ENCODE measurements around the gene XPO5. TPM values are rescaled to one million over a fixed set of nuclear protein-coding genes. Genes with fewer than 3 reads are reported as not detected.
A peak's percentile ranks its signal among the peaks of the same experiment; 100 is the strongest.

Gene XPO5
- total RNA-seq, 2 donors from 2014 or later: 109 to 110 TPM

- H3K27ac Mint-ChIP-seq: peak overlapping the region; percentile 91 to 96
- peaks cover 6 to 9% of the 10 kb centered on the region in 2 donors for H3K36me3 Mint-ChIP-seq
- no peaks in the 10 kb centered on the region for H3K9me3 Mint-ChIP-seq
- DNase-seq (ENCODE audit: low spot score in 2 of 2): no peak
- no peak for ATAC-seq
Measured at GRCh38 chr6:43476746-43477145, 99.1 kb downstream of the XPO5 start.

GRCh38 chr6:43475516-43475915 is 100.3 kb downstream of the XPO5 start:
- DNase-seq (ENCODE audit: low spot score in 2 of 2): no peak
- Mint-ChIP-seq H3K36me3 (peaks cover 6 to 9% of the 10 kb centered on the region in 2 donors), H3K27ac (no peak overlapping the region), H3K9me3 (no peaks in the 10 kb centered on the region)
- no peak for ATAC-seq

- ATAC-seq: no peak
- DNase-seq (ENCODE audit: low spot score in 2 of 2): no peak
- H3K27ac Mint-ChIP-seq: no peak overlapping the region
- H3K9me3 Mint-ChIP-seq: no peaks in the 10 kb centered on the region
- peaks cover 2 to 3% of the 10 kb centered on the region in 2 donors for H3K36me3 Mint-ChIP-seq
Measured at GRCh38 chr6:43472515-43472914, 103.3 kb downstream of the XPO5 start.

Other genes with a start within 250 kb of the XPO5 start
- gene ZNF318, start 206.4 kb downstream of the XPO5 start, total RNA-seq: 10 to 100 TPM; 10.8 to 12.2 TPM
- gene ABCC10, start 148.5 kb downstream of the XPO5 start, total RNA-seq: 10 to 100 TPM; 30.2 to 46.2 TPM
- 1 to 10 TPM in 1 of 2 donors, under 1 TPM in 1; 0.18 to 3.4 TPM for gene DLK2, start 120.5 kb downstream of the XPO5 start, total RNA-seq
- gene TJAP1, start 98.5 kb downstream of the XPO5 start, total RNA-seq: 10 to 100 TPM; 23.0 to 35.0 TPM
- under 1 TPM; 0.12 to 0.48 TPM for gene LRRC73, start 65.7 kb downstream of the XPO5 start, total RNA-seq
- 10 to 100 TPM; 40.7 to 49.1 TPM for gene YIPF3, start 59.1 kb downstream of the XPO5 start, total RNA-seq
- 10 to 100 TPM; 34.2 to 57.1 TPM for gene POLR1C, start 58.9 kb downstream of the XPO5 start, total RNA-seq
- gene POLH, start 147 bp upstream of the XPO5 start, total RNA-seq: 100 to 1,000 TPM in 1 of 2 donors, 10 to 100 TPM in 1; 46.2 to 101 TPM
- gene GTPBP2, start 53.2 kb upstream of the XPO5 start, total RNA-seq: 10 to 100 TPM; 84.1 to 85.8 TPM
- 10 to 100 TPM; 38.4 to 38.7 TPM for gene MAD2L1BP, start 59.8 kb upstream of the XPO5 start, total RNA-seq
- under 1 TPM; 0.09 to 0.21 TPM for gene RSPH9, start 69.0 kb upstream of the XPO5 start, total RNA-seq
- gene MRPS18A, start 111.8 kb upstream of the XPO5 start, total RNA-seq: 10 to 100 TPM; 37.8 to 51.5 TPM
- 10 to 100 TPM; 24.1 to 79.2 TPM for gene VEGFA, start 194.2 kb upstream of the XPO5 start, total RNA-seq